Ovary (tissue), 3 donors: ENCODE results near the gene AP3M1.

Experiments used
- EP300 ChIP-seq: sonication (generic); formaldehyde crosslinking; IDR thresholded peaks from one replicate; pipeline ENCODE4 v1.6.1; 2017; ENCODE audit warnings: antibody characterized with exemption
- TF ChIP-seq, protein P1 (sequence below), 3 donors: fragments of 450-650 bp in 2 of 3; fragments of 200-600 bp in 1 of 3; IDR thresholded peaks; one replicate each; pipeline versions ENCODE4 v1.5.1 to v1.8.0; 2016 to 2022; ENCODE audit warnings: antibody characterized with exemption in 3 of 3, mild to moderate bottlenecking in 1 of 3
- donor health status: DM: no; HTN: no; CAD: no.

GRCh38 chr10:74174521-74174920 lies 23.9 kb upstream of the AP3M1 start:
- TF ChIP-seq, protein P1, sequence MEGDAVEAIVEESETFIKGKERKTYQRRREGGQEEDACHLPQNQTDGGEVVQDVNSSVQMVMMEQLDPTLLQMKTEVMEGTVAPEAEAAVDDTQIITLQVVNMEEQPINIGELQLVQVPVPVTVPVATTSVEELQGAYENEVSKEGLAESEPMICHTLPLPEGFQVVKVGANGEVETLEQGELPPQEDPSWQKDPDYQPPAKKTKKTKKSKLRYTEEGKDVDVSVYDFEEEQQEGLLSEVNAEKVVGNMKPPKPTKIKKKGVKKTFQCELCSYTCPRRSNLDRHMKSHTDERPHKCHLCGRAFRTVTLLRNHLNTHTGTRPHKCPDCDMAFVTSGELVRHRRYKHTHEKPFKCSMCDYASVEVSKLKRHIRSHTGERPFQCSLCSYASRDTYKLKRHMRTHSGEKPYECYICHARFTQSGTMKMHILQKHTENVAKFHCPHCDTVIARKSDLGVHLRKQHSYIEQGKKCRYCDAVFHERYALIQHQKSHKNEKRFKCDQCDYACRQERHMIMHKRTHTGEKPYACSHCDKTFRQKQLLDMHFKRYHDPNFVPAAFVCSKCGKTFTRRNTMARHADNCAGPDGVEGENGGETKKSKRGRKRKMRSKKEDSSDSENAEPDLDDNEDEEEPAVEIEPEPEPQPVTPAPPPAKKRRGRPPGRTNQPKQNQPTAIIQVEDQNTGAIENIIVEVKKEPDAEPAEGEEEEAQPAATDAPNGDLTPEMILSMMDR (IDR thresholded peaks at IDR 0.05), result no peak
- TF ChIP-seq EP300, result no peak
